ENCODE measurements around the gene FARS2. TPM values are rescaled to one million over a fixed set of nuclear protein-coding genes. Genes with fewer than 3 reads are reported as not detected.

Gene FARS2
- total and polyA plus RNA-seq, 9 of the 15 experiments (the other 6 are each of a cell fraction or from before 2014, with no cell fraction given), result 16.5 to 62.2 (median 27.0) TPM

DNA sequence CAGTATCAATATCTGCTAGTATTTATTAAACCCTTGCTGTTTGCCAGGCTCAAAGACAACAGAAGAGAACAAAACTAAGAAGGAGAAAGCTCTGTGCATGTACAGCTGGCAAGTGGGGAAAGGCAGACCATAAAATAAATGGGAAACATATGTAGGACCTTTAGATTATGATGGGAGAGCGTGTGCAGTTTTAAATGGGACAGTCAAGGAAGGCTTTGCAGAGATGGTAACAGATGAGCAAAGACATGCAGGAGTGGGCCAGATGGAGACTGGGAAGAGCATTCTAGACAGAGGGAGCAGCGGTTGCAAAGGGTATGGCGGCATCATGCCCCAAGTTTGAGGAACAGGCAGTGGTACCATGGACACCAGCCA, 485.4 kb downstream of the FARS2 start:
- no peaks in the 10 kb centered on the region for H3K79me2 ChIP-seq (ENCODE audit: control insufficient read depth, insufficient read depth, low read length)
- H3K9ac ChIP-seq (ENCODE audit: insufficient read depth in 1 of 2, low read depth in 2 of 2, low read length in 2 of 2), result no peak overlapping the region
- H3K9me3 ChIP-seq (replicated peaks; ENCODE audit: control insufficient read depth, insufficient read depth, low read depth, low read length), result no peaks in the 10 kb centered on the region
- BruUV-seq (replicated peaks), result no TSS peak
- CTCF ChIA-PET (ENCODE audit: low intra/inter-chr PET ratio), result no interaction called here
- no peaks in the 10 kb centered on the region for H3K36me3 ChIP-seq (ENCODE audit: control insufficient read depth, insufficient read depth, low read length)
- H4K20me1 ChIP-seq (replicated peaks; ENCODE audit: control insufficient read depth, insufficient read depth, low read length), result peaks cover 9% of the 10 kb centered on the region; the same call in 1 of the 2 replicates
- no peak overlapping the region for H3K27ac ChIP-seq (ENCODE audit: extremely low read depth, low read depth, low read length)
- H3K4me3 ChIP-seq, result no peak overlapping the region
- in situ Hi-C loops (cut with MboI), result no loop called here
- TF ChIP-seq CXXC5 (CRISPR knock-in tag; IDR thresholded peaks at IDR 0.05) (no peak), ZNF174 (CRISPR knock-in tag; IDR thresholded peaks at IDR 0.05) (no peak), DIDO1 (tag; IDR thresholded peaks at IDR 0.05; ENCODE audit: low read depth) (no peak), ZNF41 (CRISPR knock-in tag; conservative IDR thresholded peaks at IDR 0.05) (no peak), ZFPM2 (CRISPR knock-in tag; IDR thresholded peaks at IDR 0.05) (no peak), PHF8 (IDR thresholded peaks at IDR 0.05; ENCODE audit: borderline replicate concordance, low read length) (no peak), ZNF583 (CRISPR knock-in tag; IDR thresholded peaks at IDR 0.05) (no peak), SNRNP70 (optimal IDR thresholded peaks at IDR 0.05; ENCODE audit: low read depth, low read length) (no peak), ELF4 (CRISPR knock-in tag; IDR thresholded peaks at IDR 0.05) (no peak), TAF15 (IDR thresholded peaks at IDR 0.05; ENCODE audit: low read depth, low read length) (no peak), PTBP1 (IDR thresholded peaks at IDR 0.05; ENCODE audit: low read depth, low read length) (no peak), ZNF212 (CRISPR knock-in tag; IDR thresholded peaks at IDR 0.05) (no peak), PURB (CRISPR knock-in tag; IDR thresholded peaks at IDR 0.05; ENCODE audit: low read depth) (no peak), ZNF146 (CRISPR knock-in tag; IDR thresholded peaks at IDR 0.05; ENCODE audit: unreplicated experiment) (no peak), ZNF316 (IDR thresholded peaks at IDR 0.05) (no peak), MEF2D (tag; conservative IDR thresholded peaks at IDR 0.05; ENCODE audit: low read depth) (no peak)
- TF ChIP-seq, protein P1, sequence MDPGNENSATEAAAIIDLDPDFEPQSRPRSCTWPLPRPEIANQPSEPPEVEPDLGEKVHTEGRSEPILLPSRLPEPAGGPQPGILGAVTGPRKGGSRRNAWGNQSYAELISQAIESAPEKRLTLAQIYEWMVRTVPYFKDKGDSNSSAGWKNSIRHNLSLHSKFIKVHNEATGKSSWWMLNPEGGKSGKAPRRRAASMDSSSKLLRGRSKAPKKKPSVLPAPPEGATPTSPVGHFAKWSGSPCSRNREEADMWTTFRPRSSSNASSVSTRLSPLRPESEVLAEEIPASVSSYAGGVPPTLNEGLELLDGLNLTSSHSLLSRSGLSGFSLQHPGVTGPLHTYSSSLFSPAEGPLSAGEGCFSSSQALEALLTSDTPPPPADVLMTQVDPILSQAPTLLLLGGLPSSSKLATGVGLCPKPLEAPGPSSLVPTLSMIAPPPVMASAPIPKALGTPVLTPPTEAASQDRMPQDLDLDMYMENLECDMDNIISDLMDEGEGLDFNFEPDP (CRISPR knock-in tag; IDR thresholded peaks at IDR 0.05), result no peak
- TF ChIP-seq, protein P2, sequence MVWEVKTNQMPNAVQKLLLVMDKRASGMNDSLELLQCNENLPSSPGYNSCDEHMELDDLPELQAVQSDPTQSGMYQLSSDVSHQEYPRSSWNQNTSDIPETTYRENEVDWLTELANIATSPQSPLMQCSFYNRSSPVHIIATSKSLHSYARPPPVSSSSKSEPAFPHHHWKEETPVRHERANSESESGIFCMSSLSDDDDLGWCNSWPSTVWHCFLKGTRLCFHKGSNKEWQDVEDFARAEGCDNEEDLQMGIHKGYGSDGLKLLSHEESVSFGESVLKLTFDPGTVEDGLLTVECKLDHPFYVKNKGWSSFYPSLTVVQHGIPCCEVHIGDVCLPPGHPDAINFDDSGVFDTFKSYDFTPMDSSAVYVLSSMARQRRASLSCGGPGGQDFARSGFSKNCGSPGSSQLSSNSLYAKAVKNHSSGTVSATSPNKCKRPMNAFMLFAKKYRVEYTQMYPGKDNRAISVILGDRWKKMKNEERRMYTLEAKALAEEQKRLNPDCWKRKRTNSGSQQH (CRISPR knock-in tag; IDR thresholded peaks at IDR 0.05), result no peak
- TF ChIP-seq, protein P3, sequence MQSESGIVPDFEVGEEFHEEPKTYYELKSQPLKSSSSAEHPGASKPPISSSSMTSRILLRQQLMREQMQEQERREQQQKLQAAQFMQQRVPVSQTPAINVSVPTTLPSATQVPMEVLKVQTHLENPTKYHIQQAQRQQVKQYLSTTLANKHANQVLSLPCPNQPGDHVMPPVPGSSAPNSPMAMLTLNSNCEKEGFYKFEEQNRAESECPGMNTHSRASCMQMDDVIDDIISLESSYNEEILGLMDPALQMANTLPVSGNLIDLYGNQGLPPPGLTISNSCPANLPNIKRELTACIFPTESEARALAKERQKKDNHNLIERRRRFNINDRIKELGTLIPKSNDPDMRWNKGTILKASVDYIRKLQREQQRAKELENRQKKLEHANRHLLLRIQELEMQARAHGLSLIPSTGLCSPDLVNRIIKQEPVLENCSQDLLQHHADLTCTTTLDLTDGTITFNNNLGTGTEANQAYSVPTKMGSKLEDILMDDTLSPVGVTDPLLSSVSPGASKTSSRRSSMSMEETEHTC (IDR thresholded peaks at IDR 0.05), result no peak
- no peak for ATAC-seq
- H3K27me3 ChIP-seq (ENCODE audit: control insufficient read depth in 2 of 2, insufficient read depth in 2 of 2, low read length in 2 of 2), result peaks cover 0 to 19% of the 10 kb centered on the region in 2 experiments; a peak in 1 of 5 replicates
- H3K9me1 ChIP-seq (ENCODE audit: control insufficient read depth, insufficient read depth, low read length), result no peaks in the 10 kb centered on the region
- H2AFZ ChIP-seq (ENCODE audit: low read depth, low read length), result no peak overlapping the region
- H3K4me1 ChIP-seq (replicated peaks in 1 of 2; ENCODE audit: control insufficient read depth in 2 of 2, insufficient read depth in 2 of 2, low read length in 2 of 2), result 0 out of 5 replicates have a peak, but pooled peaks cover 0 to 2% of the 10 kb centered on the region in 2 experiments
- WGBS (ENCODE audit: insufficient coverage, low coverage, missing lambda C conversion rate), result 4% methylated on average over 3 of the region's 3 CpGs
- POLR2A ChIA-PET, result interaction anchor here (1.8 kb wide), 1 partner anchor 11 kb away, joined by 5 read pairs; no protein-coding TSS in a partner anchor
- no peak for DNase-seq (ENCODE audit: extremely low read depth in 1 of 4, low spot score in 3 of 4)
- intact Hi-C loops (cut with micrococcal nuclease), result no loop called here
- FAIRE-seq, result no peak
- H3K4me2 ChIP-seq (ENCODE audit: insufficient read depth, low read length), result no peak overlapping the region
